ENCODE data around the gene POLR2F.

Gene POLR2F

DNA sequence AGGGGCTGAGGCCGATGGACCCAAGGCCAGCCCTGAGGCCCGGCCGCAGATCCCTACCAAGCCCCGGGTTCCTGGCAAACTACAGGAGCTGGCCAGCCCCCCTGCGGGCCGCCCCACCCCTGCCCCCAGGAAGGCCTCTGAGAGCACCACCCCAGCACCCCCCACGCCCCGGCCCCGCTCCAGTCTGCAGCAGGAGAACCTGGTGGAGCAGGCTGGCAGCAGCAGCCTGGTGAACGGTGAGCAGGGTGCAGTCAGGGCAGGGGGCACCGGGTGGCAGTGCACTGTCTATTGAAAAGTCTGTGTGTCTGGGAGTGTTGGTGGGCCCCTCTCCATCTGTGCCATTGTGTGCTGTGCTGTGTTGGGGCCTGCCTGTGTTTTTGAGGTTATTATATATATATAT lies 31.3 kb upstream of the POLR2F start:
- Histone ChIP-seq H3K4me1 (ENCODE audit: control insufficient read depth, insufficient read depth, low read length) (no peaks in the 10 kb centered on the region), H3K4me3 (ENCODE audit: low read depth, low read length) (no peak overlapping the region), H3K9me3 (ENCODE audit: control insufficient read depth, insufficient read depth, low read depth, low read length) (no peaks in the 10 kb centered on the region), H3K36me3 (ENCODE audit: control insufficient read depth in 2 of 2, insufficient read depth in 1 of 2, low read length in 2 of 2) (peaks cover 30 to 89% of the 10 kb centered on the region in 2 experiments), H3K27ac (ENCODE audit: extremely low read depth, low read depth, low read length) (no peak overlapping the region)
- POLR2A ChIA-PET = no interaction called here
- no peak for TF ChIP-seq ZNF354C (tag by site-specific recombination; IDR thresholded peaks at IDR 0.05; ENCODE audit: borderline replicate concordance, low read depth)
- TF ChIP-seq ZNF510 (tag by site-specific recombination; IDR thresholded peaks at IDR 0.05; ENCODE audit: insufficient replicate concordance) = no peak
- TF ChIP-seq ZNF704 (tag by site-specific recombination; IDR thresholded peaks at IDR 0.05) = no peak
- no peak for TF ChIP-seq ZNF274 (IDR thresholded peaks at IDR 0.05; ENCODE audit: low read length)
- TF ChIP-seq ZNF274 (tag by site-specific recombination; IDR thresholded peaks at IDR 0.05; ENCODE audit: borderline replicate concordance) = no peak
- CTCF ChIA-PET = interaction anchor here (1.3 kb wide), 1 partner anchor 9 kb away, joined by 4 read pairs; no protein-coding TSS in a partner anchor

GRCh38 chr22:37923927-37924326 lies 29.6 kb upstream of the POLR2F start:
- TF ChIP-seq ZNF404 (tag by site-specific recombination; IDR thresholded peaks at IDR 0.05) = no peak
- TF ChIP-seq ZNF211 (tag by site-specific recombination; IDR thresholded peaks at IDR 0.05; ENCODE audit: low read depth) = no peak
- TF ChIP-seq, protein P1, sequence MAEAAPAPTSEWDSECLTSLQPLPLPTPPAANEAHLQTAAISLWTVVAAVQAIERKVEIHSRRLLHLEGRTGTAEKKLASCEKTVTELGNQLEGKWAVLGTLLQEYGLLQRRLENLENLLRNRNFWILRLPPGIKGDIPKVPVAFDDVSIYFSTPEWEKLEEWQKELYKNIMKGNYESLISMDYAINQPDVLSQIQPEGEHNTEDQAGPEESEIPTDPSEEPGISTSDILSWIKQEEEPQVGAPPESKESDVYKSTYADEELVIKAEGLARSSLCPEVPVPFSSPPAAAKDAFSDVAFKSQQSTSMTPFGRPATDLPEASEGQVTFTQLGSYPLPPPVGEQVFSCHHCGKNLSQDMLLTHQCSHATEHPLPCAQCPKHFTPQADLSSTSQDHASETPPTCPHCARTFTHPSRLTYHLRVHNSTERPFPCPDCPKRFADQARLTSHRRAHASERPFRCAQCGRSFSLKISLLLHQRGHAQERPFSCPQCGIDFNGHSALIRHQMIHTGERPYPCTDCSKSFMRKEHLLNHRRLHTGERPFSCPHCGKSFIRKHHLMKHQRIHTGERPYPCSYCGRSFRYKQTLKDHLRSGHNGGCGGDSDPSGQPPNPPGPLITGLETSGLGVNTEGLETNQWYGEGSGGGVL (tag by site-specific recombination; IDR thresholded peaks at IDR 0.05) = no peak
- TF ChIP-seq ZNF324 (tag by site-specific recombination; IDR thresholded peaks at IDR 0.05) = no peak
- no peak for TF ChIP-seq ZNF2 (tag by site-specific recombination; IDR thresholded peaks at IDR 0.05)
- no peak for TF ChIP-seq ZNF544 (tag by site-specific recombination; IDR thresholded peaks at IDR 0.05)
- no peak for TF ChIP-seq ZNF140 (tag by site-specific recombination; IDR thresholded peaks at IDR 0.05)
- TF ChIP-seq ZNF248 (tag by site-specific recombination; IDR thresholded peaks at IDR 0.05) = no peak
- no peak for TF ChIP-seq ZNF473 (tag by site-specific recombination; IDR thresholded peaks at IDR 0.05)
- TF ChIP-seq YY2 (tag by site-specific recombination; IDR thresholded peaks at IDR 0.05) = no peak
- TF ChIP-seq ZNF830 (tag by site-specific recombination; IDR thresholded peaks at IDR 0.05; ENCODE audit: low read depth) = no peak
- TF ChIP-seq EGR2 (tag by site-specific recombination; IDR thresholded peaks at IDR 0.05; ENCODE audit: low read depth) = no peak
- TF ChIP-seq RBAK (tag by site-specific recombination; IDR thresholded peaks at IDR 0.05) = no peak
- no peak for TF ChIP-seq ZNF280C (tag by site-specific recombination; IDR thresholded peaks at IDR 0.05)
- TF ChIP-seq, protein P2, sequence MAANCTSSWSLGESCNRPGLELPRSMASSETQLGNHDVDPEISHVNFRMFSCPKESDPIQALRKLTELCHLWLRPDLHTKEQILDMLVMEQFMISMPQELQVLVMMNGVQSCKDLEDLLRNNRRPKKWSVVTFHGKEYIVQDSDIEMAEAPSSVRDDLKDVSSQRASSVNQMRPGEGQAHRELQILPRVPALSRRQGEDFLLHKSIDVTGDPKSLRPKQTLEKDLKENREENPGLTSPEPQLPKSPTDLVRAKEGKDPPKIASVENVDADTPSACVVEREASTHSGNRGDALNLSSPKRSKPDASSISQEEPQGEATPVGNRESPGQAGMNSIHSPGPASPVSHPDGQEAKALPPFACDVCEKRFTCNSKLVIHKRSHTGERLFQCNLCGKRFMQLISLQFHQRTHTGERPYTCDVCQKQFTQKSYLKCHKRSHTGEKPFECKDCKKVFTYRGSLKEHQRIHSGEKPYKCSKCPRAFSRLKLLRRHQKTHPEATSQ (tag by site-specific recombination; IDR thresholded peaks at IDR 0.05) = no peak
- no peak for TF ChIP-seq SCRT2 (tag by site-specific recombination; IDR thresholded peaks at IDR 0.05)
- no peak for TF ChIP-seq SP7 (tag by site-specific recombination; IDR thresholded peaks at IDR 0.05)
- no peak for TF ChIP-seq ZNF302 (tag by site-specific recombination; IDR thresholded peaks at IDR 0.05; ENCODE audit: low read depth)
- Histone ChIP-seq H3K36me3 (ENCODE audit: control insufficient read depth in 2 of 2, insufficient read depth in 1 of 2, low read length in 2 of 2) (peaks cover 33 to 84% of the 10 kb centered on the region in 2 experiments), H3K9me3 (ENCODE audit: control insufficient read depth, insufficient read depth, low read depth, low read length) (no peaks in the 10 kb centered on the region), H3K4me1 (ENCODE audit: control insufficient read depth, insufficient read depth, low read length) (no peaks in the 10 kb centered on the region), H3K27ac (ENCODE audit: extremely low read depth, low read depth, low read length) (no peak overlapping the region), H3K4me3 (ENCODE audit: low read depth, low read length) (no peak overlapping the region)
- POLR2A ChIA-PET = interaction anchor here (0.6 to 1.1 kb wide), 3 partner anchors 9 to 1535 kb away, joined by 3 to 8 read pairs (median 5); no protein-coding TSS in a partner anchor
- CTCF ChIA-PET = no interaction called here
